Measurements from ENCODE around the gene LOXL3.

Gene LOXL3

GRCh38 chr2:74528600-74529356, 25.0 kb downstream of the LOXL3 start (continued):
- TF ChIP-seq ZNF626 (tag by site-specific recombination; IDR thresholded peaks at IDR 0.05) = no peak
- TF ChIP-seq ZNF639 (tag by site-specific recombination; IDR thresholded peaks at IDR 0.05) = no peak
- TF ChIP-seq SCRT1 (tag by site-specific recombination; IDR thresholded peaks at IDR 0.05; ENCODE audit: borderline replicate concordance) = peak; percentile 46; the same call in 1 of the 2 replicates

- Histone ChIP-seq H3K9me3 (ENCODE audit: control insufficient read depth, insufficient read depth, low read depth, low read length) (no peaks in the 10 kb centered on the region), H3K27ac (ENCODE audit: extremely low read depth, low read depth, low read length) (no peak overlapping the region), H3K4me1 (ENCODE audit: control insufficient read depth, insufficient read depth, low read length) (no peaks in the 10 kb centered on the region; the same call in 1 of the 2 replicates), H3K4me3 (ENCODE audit: low read depth, low read length) (no peak overlapping the region), H3K36me3 (ENCODE audit: control insufficient read depth in 2 of 2, insufficient read depth in 1 of 2, low read length in 2 of 2) (peaks cover 7 to 56% of the 10 kb centered on the region in 2 experiments; a peak in 1 of 3 replicates)
- no peak for TF ChIP-seq ZBTB11 (tag by site-specific recombination; conservative IDR thresholded peaks at IDR 0.05; ENCODE audit: low read depth)
- peak; percentile 78 for TF ChIP-seq SCRT2 (tag by site-specific recombination; IDR thresholded peaks at IDR 0.05)
- no peak for TF ChIP-seq GFI1B (tag by site-specific recombination; IDR thresholded peaks at IDR 0.05)
- TF ChIP-seq SCRT1 (tag by site-specific recombination; IDR thresholded peaks at IDR 0.05; ENCODE audit: borderline replicate concordance) = peak; percentile 31; the same call in 1 of the 2 replicates
- no peak for TF ChIP-seq ZNF544 (tag by site-specific recombination; IDR thresholded peaks at IDR 0.05)
- TF ChIP-seq ZNF677 (tag by site-specific recombination; IDR thresholded peaks at IDR 0.05) = no peak
- POLR2A ChIA-PET = interaction anchor here (1.9 to 2.5 kb wide), 2 partner anchors 21 to 24 kb away, joined by 5 to 12 read pairs; no protein-coding TSS in a partner anchor
- CTCF ChIA-PET = no interaction called here
These were observed 26.0 kb downstream of the LOXL3 start for GRCh38 chr2:74527741-74528140.

GRCh38 chr2:74526649-74527230, 27.0 kb downstream of the LOXL3 start:
- no peak overlapping the region for H3K4me3 ChIP-seq (ENCODE audit: low read depth, low read length)
- peak; percentile 72; the same call in 1 of the 2 replicates for TF ChIP-seq TRIM28 (IDR thresholded peaks at IDR 0.05; ENCODE audit: borderline replicate concordance, low read length)
- TF ChIP-seq CTCF (tag by site-specific recombination; IDR thresholded peaks at IDR 0.05) = no peak
- POLR2A ChIA-PET = interaction anchor here (1.3 to 2.5 kb wide), 4 partner anchors 18 to 44 kb away, joined by 5 to 12 read pairs (median 6); partner anchors contain the start of genes CCDC142, PCGF1 and TTC31
- CTCF ChIA-PET = interaction anchor here (1.3 kb wide), 1 partner anchor 21 kb away, joined by 5 read pairs; no protein-coding TSS in a partner anchor
- H3K36me3 ChIP-seq (ENCODE audit: control insufficient read depth in 2 of 2, insufficient read depth in 1 of 2, low read length in 2 of 2) = peaks cover 7 to 46% of the 10 kb centered on the region in 2 experiments; a peak in 1 of 3 replicates
- H3K4me1 ChIP-seq (ENCODE audit: control insufficient read depth, insufficient read depth, low read length) = no peaks in the 10 kb centered on the region; the same call in 1 of the 2 replicates
- no peak overlapping the region for H3K27ac ChIP-seq (ENCODE audit: extremely low read depth, low read depth, low read length)
- H3K9me3 ChIP-seq (ENCODE audit: control insufficient read depth, insufficient read depth, low read depth, low read length) = no peaks in the 10 kb centered on the region
